ENCODE data around the gene GRM4. TPM values are rescaled to one million over a fixed set of nuclear protein-coding genes. Genes with fewer than 3 reads are reported as not detected.

The GRM4 gene
- total RNA-seq, 8 experiments from 2014 or later: 0.56 to 4.3 (median 1.0) TPM

GRCh38 chr6:34067814-34068213 lies 78.1 kb downstream of the GRM4 start:
- WGBS, 10 experiments: no CpG with 5 or more reads among the region's 13 CpGs
- no peak overlapping the region for H3K27ac ChIP-seq
- peaks cover 9 to 33% of the 10 kb centered on the region in 2 donors for H3K4me1 ChIP-seq (replicated peaks in 1 of 2)
- peak in 1 of 8 experiments; percentile 19 for ATAC-seq (replicated peaks in 6 of 8)
- in situ Hi-C loops (cut with MboI; ENCODE audit: low pct_unique_long_range_greater_than_20kb in 2 of 9, low sequenced_read_pairs in 9 of 9, unreplicated experiment in 9 of 9): no loop called here
- H3K4me3 ChIP-seq: no peak overlapping the region

GRCh38 chr6:34066772-34067770 lies 78.8 kb downstream of the GRM4 start:
- WGBS, 10 experiments: 65 to 82% methylated on average over 2 of the region's 21 CpGs; no CpG with 5 or more reads in 8 of the 10 experiments
- no peak for ATAC-seq (replicated peaks in 6 of 8)
- Histone ChIP-seq H3K27ac (no peak overlapping the region), H3K4me3 (no peak overlapping the region), H3K4me1 (replicated peaks in 1 of 2) (peaks cover 9 to 33% of the 10 kb centered on the region in 2 donors)
- in situ Hi-C loops (cut with MboI; ENCODE audit: low pct_unique_long_range_greater_than_20kb in 2 of 9, low sequenced_read_pairs in 9 of 9, unreplicated experiment in 9 of 9): no loop called here

GRCh38 chr6:34066218-34066571 lies 79.7 kb downstream of the GRM4 start:
- peaks cover 9 to 33% of the 10 kb centered on the region in 2 donors for H3K4me1 ChIP-seq (replicated peaks in 1 of 2)
- in situ Hi-C loops (cut with MboI; ENCODE audit: low pct_unique_long_range_greater_than_20kb in 2 of 9, low sequenced_read_pairs in 9 of 9, unreplicated experiment in 9 of 9): no loop called here
- H3K27ac ChIP-seq: no peak overlapping the region
- no peak overlapping the region for H3K4me3 ChIP-seq
- 17 to 94% (median 53%) methylated on average over 1 to 5 of the region's 5 CpGs; no CpG with 5 or more reads in 2 of the 10 experiments for WGBS, 10 experiments
- peak in 1 of 8 experiments; percentile 53 for ATAC-seq (replicated peaks in 6 of 8)

GRCh38 chr6:34065466-34066217 lies 80.2 kb downstream of the GRM4 start:
- peaks cover 9 to 33% of the 10 kb centered on the region in 2 donors for H3K4me1 ChIP-seq (replicated peaks in 1 of 2)
- ATAC-seq (replicated peaks in 6 of 8): peak in 7 of 8 experiments; percentile 18 to 90 (median 47)
- 0 to 100% (median 40%) methylated on average over 1 to 7 of the region's 24 CpGs; no CpG with 5 or more reads in 3 of the 10 experiments for WGBS, 10 experiments
- H3K4me3 ChIP-seq: no peak overlapping the region
- H3K27ac ChIP-seq: no peak overlapping the region
- in situ Hi-C loops (cut with MboI; ENCODE audit: low pct_unique_long_range_greater_than_20kb in 2 of 9, low sequenced_read_pairs in 9 of 9, unreplicated experiment in 9 of 9): no loop called here

- in situ Hi-C loops (cut with MboI; ENCODE audit: low pct_unique_long_range_greater_than_20kb in 2 of 9, low sequenced_read_pairs in 9 of 9, unreplicated experiment in 9 of 9): no loop called here
- H3K27ac ChIP-seq: no peak overlapping the region
- no peak overlapping the region for H3K4me3 ChIP-seq
- no peak for ATAC-seq (replicated peaks in 6 of 8)
- H3K4me1 ChIP-seq (replicated peaks in 1 of 2): peaks cover 9 to 27% of the 10 kb centered on the region in 2 donors
- WGBS, 10 experiments: 50 to 100% (median 78%) methylated on average over 1 to 5 of the region's 7 CpGs; no CpG with 5 or more reads in 4 of the 10 experiments
Observed at GRCh38 chr6:34064675-34065074, 81.2 kb downstream of the GRM4 start.

GRCh38 chr6:34063651-34064050 lies 82.2 kb downstream of the GRM4 start:
- in situ Hi-C loops (cut with MboI; ENCODE audit: low pct_unique_long_range_greater_than_20kb in 2 of 9, low sequenced_read_pairs in 9 of 9, unreplicated experiment in 9 of 9): no loop called here
- peaks cover 9 to 16% of the 10 kb centered on the region in 2 donors for H3K4me1 ChIP-seq (replicated peaks in 1 of 2)
- H3K27ac ChIP-seq: no peak overlapping the region
- H3K4me3 ChIP-seq: no peak overlapping the region
- 27 to 92% (median 72%) methylated on average over 1 to 4 of the region's 6 CpGs; no CpG with 5 or more reads in 4 of the 10 experiments for WGBS, 10 experiments
- ATAC-seq (replicated peaks in 6 of 8): no peak

- Histone ChIP-seq H3K4me3 (no peak overlapping the region), H3K4me1 (replicated peaks in 1 of 2) (peaks cover 9 to 10% of the 10 kb centered on the region in 2 donors), H3K27ac (no peak overlapping the region)
- 17 to 80% (median 71%) methylated on average over 1 to 5 of the region's 7 CpGs; no CpG with 5 or more reads in 6 of the 10 experiments for WGBS, 10 experiments
- in situ Hi-C loops (cut with MboI; ENCODE audit: low pct_unique_long_range_greater_than_20kb in 2 of 9, low sequenced_read_pairs in 9 of 9, unreplicated experiment in 9 of 9): no loop called here
- no peak for ATAC-seq (replicated peaks in 6 of 8)
Observed at GRCh38 chr6:34062815-34063214, 83.1 kb downstream of the GRM4 start.

GRCh38 chr6:34062156-34062555 lies 83.7 kb downstream of the GRM4 start:
- no peak for ATAC-seq (replicated peaks in 6 of 8)
- WGBS, 10 experiments: 50 to 100% (median 90%) methylated on average over 1 to 3 of the region's 3 CpGs; no CpG with 5 or more reads in 3 of the 10 experiments
- in situ Hi-C loops (cut with MboI; ENCODE audit: low pct_unique_long_range_greater_than_20kb in 2 of 9, low sequenced_read_pairs in 9 of 9, unreplicated experiment in 9 of 9): no loop called here

GRCh38 chr6:34061348-34061747 lies 84.5 kb downstream of the GRM4 start:
- no peak for ATAC-seq (replicated peaks in 6 of 8)
- 20 to 100% (median 61%) methylated on average over 1 to 2 of the region's 3 CpGs; no CpG with 5 or more reads in 5 of the 10 experiments for WGBS, 10 experiments
- Histone ChIP-seq H3K27ac (no peak overlapping the region), H3K4me1 (replicated peaks in 1 of 2) (peaks cover 18 to 20% of the 10 kb centered on the region in 2 donors), H3K4me3 (no peak overlapping the region)
- in situ Hi-C loops (cut with MboI; ENCODE audit: low pct_unique_long_range_greater_than_20kb in 2 of 9, low sequenced_read_pairs in 9 of 9, unreplicated experiment in 9 of 9): no loop called here

More at GRCh38 chr6:34062156-34062555, 83.7 kb downstream of the GRM4 start:
- Histone ChIP-seq H3K4me1 (replicated peaks in 1 of 2) (peaks cover 10 to 12% of the 10 kb centered on the region in 2 donors), H3K27ac (no peak overlapping the region), H3K4me3 (no peak overlapping the region)

- in situ Hi-C loops (cut with MboI; ENCODE audit: low pct_unique_long_range_greater_than_20kb in 2 of 9, low sequenced_read_pairs in 9 of 9, unreplicated experiment in 9 of 9): loop anchor here in 1 of 9 experiments (10.0 kb wide), 1 partner anchor 95 kb away; no protein-coding TSS in a partner anchor
- 48 to 83% methylated on average over 2 to 3 of the region's 3 CpGs; no CpG with 5 or more reads in 8 of the 10 experiments for WGBS, 10 experiments
- peaks cover 21 to 25% of the 10 kb centered on the region in 2 donors for H3K4me1 ChIP-seq (replicated peaks in 1 of 2)
- H3K27ac ChIP-seq: no peak overlapping the region
- no peak for ATAC-seq (replicated peaks in 6 of 8)
- H3K4me3 ChIP-seq: no peak overlapping the region
Observed at GRCh38 chr6:34059914-34060313, 86.0 kb downstream of the GRM4 start.

- WGBS, 10 experiments: 27 to 100% methylated on average over 2 to 3 of the region's 17 CpGs; no CpG with 5 or more reads in 8 of the 10 experiments
- Histone ChIP-seq H3K4me3 (no peak overlapping the region), H3K27ac (no peak overlapping the region), H3K4me1 (replicated peaks in 1 of 2) (peaks cover 21 to 25% of the 10 kb centered on the region in 2 donors)
- peak in 3 of 8 experiments; percentile 8 to 19 (median 15) for ATAC-seq (replicated peaks in 6 of 8)
- in situ Hi-C loops (cut with MboI; ENCODE audit: low pct_unique_long_range_greater_than_20kb in 2 of 9, low sequenced_read_pairs in 9 of 9, unreplicated experiment in 9 of 9): loop anchor here in 1 of 9 experiments (10.0 kb wide), 1 partner anchor 96 kb away; no protein-coding TSS in a partner anchor
Observed at GRCh38 chr6:34059136-34059731, 86.7 kb downstream of the GRM4 start.

GRCh38 chr6:34057790-34058189 lies 88.1 kb downstream of the GRM4 start:
- in situ Hi-C loops (cut with MboI; ENCODE audit: low pct_unique_long_range_greater_than_20kb in 2 of 9, low sequenced_read_pairs in 9 of 9, unreplicated experiment in 9 of 9): loop anchor here in 1 of 9 experiments (10.0 kb wide), 1 partner anchor 97 kb away; no protein-coding TSS in a partner anchor
- ATAC-seq (replicated peaks in 6 of 8): no peak
- Histone ChIP-seq H3K4me3 (no peak overlapping the region), H3K4me1 (replicated peaks in 1 of 2) (peaks cover 20 to 21% of the 10 kb centered on the region in 2 donors), H3K27ac (no peak overlapping the region)
- WGBS, 10 experiments: 80 to 100% (median 89%) methylated on average over 1 to 3 of the region's 6 CpGs; no CpG with 5 or more reads in 7 of the 10 experiments
